Left renal cortex interstitium (tissue), 4 donors: ENCODE results near the gene RYR2. TPM values are rescaled to one million over a fixed set of nuclear protein-coding genes. Genes with fewer than 3 reads are reported as not detected.
"Not testable (repeated sequence)": the region's sequence is repeated elsewhere in the genome, so short reads cannot be mapped to it uniquely, and the experiment has no call there.

Experiments
- DNase-seq, 4 donors: peaks; one replicate each; pipeline ENCODE4 v3.0.0-alpha.2; 2013; ENCODE audit warnings: low read depth in 4 of 4, low spot score in 2 of 4, missing footprints in 1 of 4
- polyA plus RNA-seq, 4 donors: library from polyadenylated mRNA; unstranded; fragments of 120-200 nt; gene quantifications; one replicate each; pipeline ENCODE4 v1.2.1, GENCODE V29; 2013; ENCODE audit not compliant: insufficient read length in 4 of 4

Gene RYR2
- polyA plus RNA-seq, 4 donors = 1.1 to 1.4 (median 1.2) TPM

GRCh38 chr1:237811633-237812032, 769.6 kb downstream of the RYR2 start:
- DNase-seq = no peak

- no peak for DNase-seq
Observed at GRCh38 chr1:237812061-237812460, 770.1 kb downstream of the RYR2 start.

GRCh38 chr1:237814319-237814924, 772.4 kb downstream of the RYR2 start:
- DNase-seq = no peak

GRCh38 chr1:237817277-237817676, 775.3 kb downstream of the RYR2 start:
- no peak for DNase-seq

GRCh38 chr1:237820634-237821033, 778.6 kb downstream of the RYR2 start:
- DNase-seq = not testable (repeated sequence)

GRCh38 chr1:237832858-237833257, 790.9 kb downstream of the RYR2 start:
- no peak for DNase-seq

GRCh38 chr1:237834048-237834447, 792.1 kb downstream of the RYR2 start:
- no peak for DNase-seq

GRCh38 chr1:237834461-237834860, 792.5 kb downstream of the RYR2 start:
- DNase-seq = no peak

GRCh38 chr1:237838320-237838719, 796.3 kb downstream of the RYR2 start:
- DNase-seq = no peak

- no peak for DNase-seq
Observed at GRCh38 chr1:237838904-237839534, 797.0 kb downstream of the RYR2 start.

GRCh38 chr1:237841485-237841884, 799.5 kb downstream of the RYR2 start:
- no peak for DNase-seq

GRCh38 chr1:237843516-237843915, 801.5 kb downstream of the RYR2 start:
- not testable (repeated sequence) for DNase-seq

- peak in 2 of 4 donors; percentile 7 to 8 for DNase-seq
Observed at GRCh38 chr1:237851210-237851845, 809.3 kb downstream of the RYR2 start.

GRCh38 chr1:237852342-237852741, 810.4 kb downstream of the RYR2 start:
- DNase-seq = no peak

- no peak for DNase-seq
Observed at GRCh38 chr1:237857455-237857854, 815.5 kb downstream of the RYR2 start.

- no peak for DNase-seq
Observed at GRCh38 chr1:237858992-237859391, 817.0 kb downstream of the RYR2 start.

- no peak for DNase-seq
Observed at GRCh38 chr1:237861944-237862343, 820.0 kb downstream of the RYR2 start.

GRCh38 chr1:237863234-237863633, 821.2 kb downstream of the RYR2 start:
- DNase-seq = no peak

GRCh38 chr1:237864338-237865244, 822.6 kb downstream of the RYR2 start:
- peak; percentile 25 to 44 (median 30) for DNase-seq

- no peak for DNase-seq
Observed at GRCh38 chr1:237867380-237867888, 825.5 kb downstream of the RYR2 start.
